Measurements from ENCODE around the gene WNT6.

The WNT6 gene

DNA sequence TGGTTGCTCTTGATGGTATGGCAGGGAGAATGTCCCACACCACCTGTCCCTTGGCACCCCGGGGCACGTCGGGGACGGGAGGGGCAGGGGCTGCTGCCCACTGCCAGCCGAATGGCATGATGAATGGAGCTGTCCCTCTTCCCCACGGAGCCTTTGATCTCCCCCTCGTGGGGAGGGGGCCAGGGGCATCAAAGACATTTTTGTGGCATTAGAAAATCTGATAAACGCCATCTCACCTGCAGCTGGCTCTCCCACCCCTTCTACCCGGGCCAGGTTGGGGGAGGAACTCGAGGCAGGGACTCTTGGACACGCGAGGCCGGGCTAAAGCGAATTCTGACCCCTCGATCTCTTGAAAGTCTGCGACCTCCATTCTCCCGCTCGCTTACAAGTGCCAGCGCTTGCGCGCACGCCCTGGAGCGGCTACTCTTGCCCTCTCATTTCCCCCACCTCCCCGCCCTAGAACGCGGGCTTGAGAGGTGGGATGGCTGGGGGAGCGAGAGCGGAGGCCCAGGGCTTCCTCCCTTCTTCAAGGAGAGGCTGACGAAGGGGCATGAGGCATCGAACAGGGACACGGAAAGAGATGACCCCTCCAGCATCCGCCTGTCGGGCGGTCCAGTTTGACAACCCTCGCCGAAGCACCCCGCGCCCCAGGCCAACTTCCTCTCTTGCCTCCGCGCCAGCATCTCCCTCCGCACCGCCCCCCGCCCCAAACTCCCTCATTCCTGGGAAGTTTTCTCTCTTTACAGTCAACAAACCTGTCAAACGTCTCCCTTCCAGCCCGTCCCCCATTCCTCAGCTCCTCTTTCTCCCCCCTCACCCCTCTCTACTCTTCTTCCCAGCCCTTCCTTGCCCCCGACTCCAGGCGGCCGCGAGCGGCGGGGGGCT, 692 bp upstream of the WNT6 start:
- DNase-seq: no peak

DNA sequence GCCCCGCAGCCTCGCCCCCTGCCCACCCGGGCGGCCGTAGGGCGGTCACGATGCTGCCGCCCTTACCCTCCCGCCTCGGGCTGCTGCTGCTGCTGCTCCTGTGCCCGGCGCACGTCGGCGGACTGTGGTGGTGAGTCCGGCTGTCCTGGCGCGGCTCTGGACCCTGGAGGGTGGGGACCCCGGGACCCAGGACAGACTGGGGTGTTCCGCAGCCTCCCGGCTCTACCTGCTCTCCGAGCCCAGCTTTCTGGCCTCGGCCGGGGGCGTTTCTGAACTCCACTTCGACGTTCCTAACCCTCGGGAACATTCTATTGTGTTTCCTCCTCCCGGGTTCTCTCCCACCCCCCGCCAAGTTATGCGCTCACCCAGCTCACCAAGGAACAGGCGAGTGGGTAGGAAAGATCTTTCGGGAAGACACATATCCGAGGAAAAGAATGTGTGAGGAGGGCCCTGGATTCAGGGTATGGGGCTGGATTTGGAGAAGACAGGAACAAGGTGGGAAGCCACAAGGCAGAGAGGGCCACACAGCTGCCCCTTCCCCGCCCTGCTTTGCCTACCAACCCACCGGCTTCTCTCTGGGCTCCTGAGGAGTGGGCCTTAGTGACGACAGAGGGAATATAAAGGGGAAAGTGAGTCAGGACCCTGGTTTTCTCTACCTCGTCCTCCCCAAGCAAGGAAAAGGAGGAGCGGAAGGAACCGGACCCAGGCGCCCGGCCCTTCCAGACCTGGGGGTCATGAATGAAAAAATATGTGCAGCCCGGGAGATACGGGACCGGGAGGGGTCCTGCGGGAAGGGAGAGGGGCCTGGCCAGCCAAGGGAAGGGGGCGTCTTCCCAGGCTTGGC, 605 bp downstream of the WNT6 start:
- DNase-seq: no peak

DNA sequence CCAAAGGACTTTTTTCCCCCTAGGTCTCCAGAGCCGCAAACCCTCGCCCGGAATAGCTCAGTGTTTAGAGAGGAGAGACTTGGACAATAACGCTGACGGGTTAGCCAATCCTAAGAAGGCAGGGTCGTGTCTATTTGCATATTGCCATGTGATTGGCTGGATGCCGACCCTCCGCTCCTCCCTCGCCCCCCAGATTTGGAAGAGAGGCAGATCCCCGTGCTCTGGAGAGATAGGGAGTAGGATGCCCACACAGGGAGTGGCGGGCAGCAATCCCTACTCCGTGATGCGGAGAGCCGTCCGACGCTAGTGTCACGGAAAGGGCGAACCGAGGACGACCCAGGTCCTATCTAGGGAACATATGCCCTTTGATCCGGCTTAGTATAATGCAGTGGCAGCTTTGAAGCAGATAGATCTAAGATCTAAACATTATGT, 1.4 kb downstream of the WNT6 start:
- peak; percentile 75 for DNase-seq

DNA sequence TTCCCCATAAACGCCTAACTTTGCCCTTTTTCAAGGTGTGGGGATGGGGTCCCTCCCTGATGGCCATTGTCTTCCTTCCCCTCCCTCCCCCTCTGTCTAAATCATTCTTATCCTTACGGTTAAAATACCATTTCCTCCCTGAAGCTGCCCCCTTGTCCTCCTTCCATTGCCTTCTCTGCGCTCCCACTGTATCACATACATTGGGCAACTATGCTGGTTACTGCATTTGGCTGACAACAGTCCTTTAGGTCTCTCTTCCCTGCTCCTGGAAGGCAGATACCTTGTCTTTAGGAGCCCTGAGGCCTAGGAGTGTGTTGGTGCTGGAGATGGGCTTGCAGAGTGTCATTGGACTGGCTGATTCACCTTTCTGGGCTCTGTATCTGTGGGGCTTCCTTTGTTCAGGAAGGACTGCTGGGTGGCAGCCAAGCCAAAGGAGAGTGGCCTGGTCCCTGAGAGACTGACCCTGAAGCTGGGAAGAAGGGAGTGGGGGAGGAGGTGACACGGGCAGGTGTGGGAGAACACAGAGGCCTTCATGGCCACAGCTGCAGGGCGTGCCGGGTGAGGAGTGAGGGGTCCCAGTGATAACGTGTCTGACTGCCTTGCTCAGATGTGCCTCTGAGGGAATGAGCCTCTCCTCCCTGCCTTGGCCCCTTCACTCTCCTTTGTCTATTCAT, 2.2 kb downstream of the WNT6 start:
- DNase-seq: no peak

GRCh38 chr2:218863021-218863520, 3.5 kb downstream of the WNT6 start:
- no peak for DNase-seq

DNA sequence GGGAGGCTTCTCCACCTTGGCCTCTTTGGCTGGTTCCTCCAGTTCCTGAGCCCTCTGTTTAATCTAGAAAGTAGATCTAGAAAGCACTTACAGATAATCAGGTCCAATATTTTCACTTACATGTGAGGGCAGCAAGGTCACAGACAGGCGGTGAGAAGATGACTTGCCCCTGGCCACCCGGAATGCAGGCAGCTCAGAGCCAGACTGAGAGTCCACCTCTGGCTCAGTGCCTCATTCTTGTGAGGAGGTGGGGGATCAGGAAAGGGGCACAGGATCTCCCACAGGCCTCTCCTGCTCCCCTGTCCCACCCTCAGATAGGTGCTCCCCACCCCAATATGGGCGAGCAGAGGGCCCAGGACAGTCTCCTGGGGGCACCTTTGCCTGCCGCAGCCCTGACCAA, 5.8 kb downstream of the WNT6 start:
- no peak for DNase-seq

DNA sequence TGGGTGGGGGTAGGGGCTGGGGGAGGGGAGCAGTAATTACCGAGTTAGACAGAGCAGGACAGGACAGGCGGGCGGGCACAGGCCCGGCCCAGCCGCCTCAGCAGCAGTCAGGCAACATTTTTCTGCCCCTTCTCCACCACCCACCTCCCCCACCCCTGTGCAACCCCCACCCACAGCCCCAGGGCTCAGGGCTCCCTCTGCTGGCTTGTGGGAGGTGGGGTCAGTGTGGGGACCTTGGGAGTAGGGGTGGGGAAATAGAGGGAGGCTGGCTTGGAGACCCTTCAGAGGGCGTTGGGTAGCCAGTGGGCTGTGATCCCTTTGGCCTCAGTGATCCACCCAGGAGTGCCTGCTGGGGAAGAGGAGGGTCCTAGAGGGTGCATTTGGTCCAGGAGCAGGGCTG, 6.4 kb downstream of the WNT6 start:
- no peak for DNase-seq

GRCh38 chr2:218867900-218868299, 8.3 kb downstream of the WNT6 start:
- DNase-seq: no peak

GRCh38 chr2:218869064-218869463, 9.5 kb downstream of the WNT6 start:
- DNase-seq: no peak

- DNase-seq: no peak
Observed at GRCh38 chr2:218870984-218871344, 11.4 kb downstream of the WNT6 start.

GRCh38 chr2:218871345-218872302, 12.0 kb downstream of the WNT6 start:
- DNase-seq: peak; percentile 20

GRCh38 chr2:218872645-218873358, 13.2 kb downstream of the WNT6 start:
- DNase-seq: no peak

- DNase-seq: peak; percentile 65
Observed at GRCh38 chr2:218873359-218874194, 14.0 kb downstream of the WNT6 start.

DNA sequence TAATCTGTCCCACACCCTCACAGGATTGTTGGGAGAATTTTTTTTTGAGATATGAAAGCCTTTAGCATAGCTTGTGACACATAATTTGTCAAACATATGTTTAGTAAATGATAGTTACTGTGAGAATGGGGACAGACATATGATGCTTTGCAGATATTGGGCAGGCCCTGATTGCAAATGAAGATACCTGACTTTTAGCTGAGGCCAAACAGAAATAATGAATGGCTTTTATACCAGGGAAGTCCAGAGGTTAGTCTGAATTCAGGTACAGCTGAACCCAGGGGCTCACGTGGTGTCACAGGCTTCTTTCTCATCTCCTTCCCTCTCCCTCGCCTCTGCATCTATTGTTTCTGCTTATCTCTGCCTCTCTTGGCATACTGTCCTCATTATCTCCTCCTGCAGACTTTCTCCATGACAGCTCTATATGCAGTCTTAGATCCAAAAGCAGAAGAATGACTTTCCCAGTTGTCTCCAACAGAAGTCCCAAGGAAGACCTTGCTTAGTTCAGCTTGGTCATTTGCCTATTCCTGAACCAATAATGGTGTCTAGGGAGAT, 16.2 kb downstream of the WNT6 start:
- no peak for DNase-seq

DNA sequence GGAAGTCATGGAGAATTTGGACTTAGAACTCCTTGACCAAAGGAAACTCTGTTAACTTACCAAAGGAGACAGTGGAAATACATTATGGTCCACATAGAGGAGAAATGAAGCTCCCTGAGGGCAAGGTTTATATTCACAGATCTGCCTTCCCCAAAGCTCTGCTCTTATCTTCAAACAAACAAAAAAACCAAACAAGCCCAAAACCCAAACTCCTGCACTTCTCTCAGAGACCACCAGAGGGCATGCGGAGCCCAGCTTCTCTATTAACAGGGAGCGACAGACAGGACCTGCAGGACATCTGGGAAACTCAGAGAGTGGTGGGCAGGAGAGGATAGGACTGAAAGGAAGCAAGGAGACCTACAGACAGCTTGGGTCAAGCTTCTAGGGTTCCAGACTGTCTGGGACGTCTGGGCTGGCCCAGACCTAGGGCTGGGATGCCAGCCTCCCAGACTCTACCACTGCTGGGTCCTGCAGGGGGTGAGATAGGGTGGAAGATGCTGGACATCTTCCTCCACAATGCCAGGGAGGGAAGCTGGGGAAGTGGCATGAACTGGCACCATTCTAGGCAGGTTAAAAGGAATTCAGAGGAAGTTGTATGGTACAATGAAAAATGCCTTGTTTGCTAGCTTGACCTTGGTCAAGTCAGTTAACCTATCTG, 17.1 kb downstream of the WNT6 start:
- peak; percentile 81 for DNase-seq

GRCh38 chr2:218877331-218877730, 17.7 kb downstream of the WNT6 start:
- DNase-seq: no peak

GRCh38 chr2:218877891-218878290, 18.3 kb downstream of the WNT6 start:
- no peak for DNase-seq

DNA sequence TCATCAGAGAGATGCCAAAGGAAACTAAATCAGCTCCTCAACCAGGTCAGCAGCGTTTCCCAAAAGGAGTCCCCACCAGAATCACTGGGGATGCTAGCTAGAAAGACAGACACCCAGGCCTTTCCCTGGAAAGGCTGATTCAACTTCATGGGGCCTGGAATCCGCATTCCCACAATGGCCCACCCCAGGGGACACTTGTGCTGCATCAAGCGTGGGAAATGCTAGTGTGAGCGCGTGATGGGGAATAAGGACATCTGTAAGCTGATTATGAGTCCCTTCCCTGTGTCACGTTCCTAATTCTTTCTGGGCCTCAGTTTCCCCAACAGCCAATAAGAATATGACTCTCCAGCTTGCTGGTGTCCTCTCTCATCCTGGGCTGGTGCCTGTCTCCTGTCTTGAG, 18.9 kb downstream of the WNT6 start:
- DNase-seq: no peak

GRCh38 chr2:218878926-218879761, 19.5 kb downstream of the WNT6 start:
- no peak for DNase-seq
